DND-41 (cell line): ENCODE results near the gene INPP5F.

Experiments
- ATAC-seq: fragments of 200-7000 bp; cut with Tn5 transposase; 3 replicates; pipeline ENCODE4 v1.9.1; 2021; ENCODE audit warnings: low read depth; ENCODE audit not compliant: insufficient read depth
- DNase-seq: peaks from one replicate; pipeline ENCODE4 v3.0.0-alpha.2; 2020
- H2AFZ ChIP-seq: 2 replicates; pipeline ENCODE4 v1.6.0; 2012; ENCODE audit warnings: low read depth, low read length
- H3K27ac ChIP-seq: 2 replicates; pipeline ENCODE4 v1.5.1; 2012; ENCODE audit warnings: low read length, inconsistent platforms
- H3K27me3 ChIP-seq: fragments of 200-600 bp; sonication (generic); 2 replicates; pipeline ENCODE4 v1.6.0; 2012; ENCODE audit warnings: low read length, mild to moderate bottlenecking, inconsistent platforms; ENCODE audit not compliant: insufficient read depth, poor library complexity
- H3K36me3 ChIP-seq: 2 replicates; pipeline ENCODE4 v1.5.1; 2012; ENCODE audit warnings: low read length, inconsistent platforms; ENCODE audit not compliant: insufficient read depth
- H3K4me1 ChIP-seq: 2 replicates; pipeline ENCODE4 v1.5.1; 2012; ENCODE audit warnings: mild to moderate bottlenecking, low read length; ENCODE audit not compliant: insufficient read depth
- H3K4me2 ChIP-seq: 2 replicates; pipeline ENCODE4 v1.6.0; 2012; ENCODE audit warnings: mild to moderate bottlenecking, moderate library complexity, low read length, inconsistent platforms; ENCODE audit not compliant: insufficient read depth
- H3K4me3 ChIP-seq, 2 experiments: fragments of 200-600 bp in 1 of 2; shearing (Covaris generic) in 1 of 2; 2 replicates each; pipeline ENCODE4 v1.5.1; 2012 to 2016; ENCODE audit warnings: inconsistent platforms in 2 of 2, low read length in 2 of 2, mild to moderate bottlenecking in 2 of 2, low read depth in 1 of 2, moderate library complexity in 1 of 2
- H3K79me2 ChIP-seq: 2 replicates; pipeline ENCODE4 v1.6.0; 2012; ENCODE audit warnings: low read length, inconsistent platforms; ENCODE audit not compliant: insufficient read depth
- H3K9ac ChIP-seq: 2 replicates; pipeline ENCODE4 v1.6.0; 2012; ENCODE audit warnings: low read depth, mild to moderate bottlenecking, inconsistent platforms, low read length, moderate library complexity
- H3K9me3 ChIP-seq: 2 replicates; pipeline ENCODE4 v1.5.1; 2012; ENCODE audit warnings: low read length, moderate library complexity, mild to moderate bottlenecking, inconsistent platforms; ENCODE audit not compliant: insufficient read depth, severe bottlenecking
- H4K20me1 ChIP-seq: 2 replicates; pipeline ENCODE4 v1.6.0; 2012; ENCODE audit warnings: low read length; ENCODE audit not compliant: insufficient read depth
- CTCF ChIP-seq: IDR thresholded peaks from 2 replicates; pipeline ENCODE4 v1.5.1; 2012; ENCODE audit warnings: borderline replicate concordance, low read length, moderate library complexity, mild to moderate bottlenecking; ENCODE audit not compliant: poor library complexity, severe bottlenecking; ENCODE audit errors: extremely low read depth
- EZH2 ChIP-seq: IDR thresholded peaks from 3 replicates; pipeline ENCODE4 v1.6.1; 2012; ENCODE audit warnings: borderline replicate concordance, low read depth, mild to moderate bottlenecking, moderate library complexity, low read length, inconsistent platforms; ENCODE audit not compliant: severe bottlenecking

The INPP5F gene

GRCh38 chr10:119858063-119858462 is 132.2 kb downstream of the INPP5F start:
- Histone ChIP-seq H3K27me3 (no peaks in the 10 kb centered on the region), H3K4me1 (no peaks in the 10 kb centered on the region; the same call in 1 of the 2 replicates), H4K20me1 (peaks cover 58% of the 10 kb centered on the region), H3K27ac (no peak overlapping the region), H3K36me3 (peaks cover 57% of the 10 kb centered on the region), H3K9ac (no peak overlapping the region), H3K79me2 (peaks cover 81% of the 10 kb centered on the region), H2AFZ (no peak overlapping the region), H3K4me2 (no peak overlapping the region), H3K4me3 (no peak overlapping the region), H3K9me3 (no peaks in the 10 kb centered on the region)
- no peak for DNase-seq
- TF ChIP-seq EZH2 (no peak), CTCF (no peak)
- no peak for ATAC-seq

GRCh38 chr10:119859420-119860258 is 133.8 kb downstream of the INPP5F start:
- Histone ChIP-seq H3K27me3 (no peaks in the 10 kb centered on the region), H3K9ac (no peak overlapping the region), H3K36me3 (peaks cover 51% of the 10 kb centered on the region), H2AFZ (no peak overlapping the region), H3K4me3 (no peak overlapping the region), H3K4me2 (no peak overlapping the region), H4K20me1 (peaks cover 66% of the 10 kb centered on the region), H3K4me1 (no peaks in the 10 kb centered on the region; the same call in 1 of the 2 replicates), H3K9me3 (peaks cover 4% of the 10 kb centered on the region), H3K79me2 (peaks cover 90% of the 10 kb centered on the region), H3K27ac (no peak overlapping the region)
- ATAC-seq (peak; percentile 61; the same call in 2 of the 3 replicates), DNase-seq (no peak)
- TF ChIP-seq EZH2, result no peak
- peak; percentile 69 for TF ChIP-seq CTCF

- Histone ChIP-seq H3K79me2 (peaks cover 100% of the 10 kb centered on the region), H4K20me1 (peaks cover 75% of the 10 kb centered on the region)
Measured at GRCh38 chr10:119860866-119861607, 135.2 kb downstream of the INPP5F start.

More at GRCh38 chr10:119860866-119861607, 135.2 kb downstream of the INPP5F start:
- H3K9ac ChIP-seq, result no peak overlapping the region
- H3K4me1 ChIP-seq, result no peaks in the 10 kb centered on the region; the same call in 1 of the 2 replicates
- DNase-seq (no peak), ATAC-seq (0 out of 3 replicates have a peak, but pooled peaks have one; percentile 31)
- H3K9me3 ChIP-seq, result peaks cover 11% of the 10 kb centered on the region
- H3K36me3 ChIP-seq, result peaks cover 53% of the 10 kb centered on the region
- H3K27ac ChIP-seq, result no peak overlapping the region
- H3K4me3 ChIP-seq, result no peak overlapping the region
- no peak for TF ChIP-seq CTCF
- no peak for TF ChIP-seq EZH2
- H2AFZ ChIP-seq, result no peak overlapping the region
- H3K4me2 ChIP-seq, result peak overlapping the region; percentile 16; the same call in 1 of the 2 replicates
- no peaks in the 10 kb centered on the region for H3K27me3 ChIP-seq
